CD4-positive, alpha-beta T cell treated with Interleukin-6 for 4 hours (primary cell): Measurements from ENCODE around the gene FBXO31.
"Not testable (repeated sequence)": the region's sequence is repeated elsewhere in the genome, so short reads cannot be mapped to it uniquely, and the experiment has no call there.

ENCODE experiments used
- DNase-seq: peaks from one replicate; pipeline ENCODE4 v3.0.0-alpha.2; 2020; ENCODE audit warnings: mixed read lengths

FBXO31 gene

DNA sequence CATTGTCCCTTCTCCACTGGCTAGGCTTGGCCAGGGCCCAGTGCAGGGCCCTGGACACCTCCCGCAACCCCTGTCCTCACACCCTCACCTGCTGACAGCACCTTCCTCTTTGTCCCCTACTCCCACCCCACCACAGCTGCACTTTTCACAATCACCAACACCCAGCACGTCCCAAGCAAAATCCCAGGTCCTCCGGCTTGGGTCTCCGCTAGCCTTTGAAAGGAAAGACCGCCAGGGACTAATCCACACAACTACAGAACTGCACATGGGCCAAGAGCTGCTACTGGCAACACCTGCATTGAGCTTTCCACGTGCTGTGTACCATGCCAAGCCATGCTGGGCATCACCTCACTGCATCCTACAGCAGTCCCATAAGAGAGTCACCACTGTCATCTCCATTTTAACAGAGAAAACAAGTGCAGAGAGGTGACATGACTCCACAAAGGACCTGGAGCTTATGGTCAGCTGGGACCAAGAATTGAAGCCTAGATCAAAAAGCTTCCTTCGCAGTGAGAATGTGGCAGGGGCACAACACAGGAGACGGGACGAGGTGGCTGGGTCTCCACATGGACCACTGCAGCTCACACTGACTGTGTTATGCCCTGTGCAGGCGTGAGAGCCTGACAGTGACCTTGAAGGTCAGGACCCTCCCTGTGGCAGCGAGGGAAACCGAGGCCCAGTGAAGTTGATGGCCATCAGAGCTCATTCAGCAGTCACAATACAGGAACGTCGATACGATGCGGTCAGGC, 22.5 kb downstream of the FBXO31 start:
- DNase-seq = no peak

DNA sequence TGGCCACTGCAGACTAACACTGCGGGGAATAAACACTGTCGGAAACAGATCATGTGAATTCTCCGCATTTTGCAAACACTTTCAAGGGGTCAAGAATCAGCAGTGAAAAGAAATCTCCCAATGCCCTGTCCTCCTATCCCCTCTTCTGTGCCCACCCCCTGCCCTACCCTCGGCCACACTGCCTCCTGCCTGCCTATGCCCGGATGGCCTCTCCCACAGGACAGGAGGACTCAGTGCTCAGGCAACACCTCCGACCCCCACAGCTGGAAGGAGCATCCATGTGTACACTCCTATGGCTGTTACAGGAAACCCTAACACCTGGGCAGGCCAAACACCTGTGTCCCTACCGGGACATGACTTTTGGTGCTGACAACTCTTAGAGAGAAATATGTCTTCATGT, 24.5 kb downstream of the FBXO31 start:
- no peak for DNase-seq

DNA sequence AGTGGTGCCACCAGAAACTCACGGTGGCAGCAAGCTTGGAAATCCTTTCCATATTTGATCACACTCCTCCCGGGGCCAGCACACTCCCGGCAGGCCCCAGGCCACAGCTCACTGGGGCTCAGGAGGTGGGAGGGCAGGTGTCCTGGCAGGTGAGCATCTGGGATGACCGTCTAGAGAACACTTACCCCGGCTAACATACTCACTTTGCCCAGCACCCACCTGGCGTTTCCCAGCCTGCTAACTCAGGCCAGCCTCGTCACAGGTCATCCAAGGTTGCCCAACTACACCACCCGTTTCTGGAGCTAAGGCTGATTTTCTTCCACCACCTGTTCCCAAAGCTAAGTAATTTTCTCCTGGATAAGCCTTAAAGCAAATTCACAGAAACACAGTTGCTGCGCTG, 24.9 kb downstream of the FBXO31 start:
- no peak for DNase-seq

- DNase-seq = no peak
These were observed 25.3 kb downstream of the FBXO31 start for GRCh38 chr16:87358250-87358649.

DNA sequence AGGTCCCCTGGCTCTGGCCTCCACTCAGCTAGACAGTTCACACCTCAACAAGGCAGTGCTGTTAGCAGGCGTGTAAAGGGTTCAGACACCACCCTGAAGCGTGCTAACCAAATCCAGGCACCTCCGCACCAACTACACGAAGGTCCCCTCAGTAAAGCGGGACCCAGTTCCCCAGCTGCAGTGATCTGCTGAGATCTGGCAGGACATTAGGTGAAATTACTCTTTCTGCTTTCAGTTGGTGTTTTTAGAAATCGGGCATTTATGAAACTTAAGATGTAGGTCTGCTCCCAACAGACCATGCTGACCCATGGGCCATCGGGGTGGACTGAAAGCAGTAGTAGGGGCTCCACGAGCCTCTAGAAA, 27.1 kb downstream of the FBXO31 start:
- no peak for DNase-seq

- no peak for DNase-seq
These were observed 30.0 kb downstream of the FBXO31 start for GRCh38 chr16:87353613-87354012.

GRCh38 chr16:87352818-87353217, 30.8 kb downstream of the FBXO31 start:
- DNase-seq = no peak

DNA sequence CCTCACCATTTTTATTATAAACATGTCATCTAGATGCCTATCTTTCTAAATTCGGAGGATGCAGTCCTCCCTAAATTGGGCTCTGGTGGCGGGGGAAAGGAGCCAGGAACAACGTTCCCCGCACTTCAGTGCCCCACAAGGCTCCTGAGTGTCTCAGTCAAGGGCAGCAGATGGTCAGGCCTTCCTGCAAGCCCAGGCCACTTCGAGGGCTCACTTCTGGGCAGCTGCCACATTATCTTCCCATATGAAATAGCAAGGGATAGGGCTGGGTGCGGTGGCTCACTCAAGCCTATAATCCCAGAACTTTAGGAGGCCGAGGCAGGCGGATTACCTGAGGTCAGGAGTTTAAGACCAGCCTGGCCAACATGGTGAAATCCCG, 32.3 kb downstream of the FBXO31 start:
- no peak for DNase-seq

DNA sequence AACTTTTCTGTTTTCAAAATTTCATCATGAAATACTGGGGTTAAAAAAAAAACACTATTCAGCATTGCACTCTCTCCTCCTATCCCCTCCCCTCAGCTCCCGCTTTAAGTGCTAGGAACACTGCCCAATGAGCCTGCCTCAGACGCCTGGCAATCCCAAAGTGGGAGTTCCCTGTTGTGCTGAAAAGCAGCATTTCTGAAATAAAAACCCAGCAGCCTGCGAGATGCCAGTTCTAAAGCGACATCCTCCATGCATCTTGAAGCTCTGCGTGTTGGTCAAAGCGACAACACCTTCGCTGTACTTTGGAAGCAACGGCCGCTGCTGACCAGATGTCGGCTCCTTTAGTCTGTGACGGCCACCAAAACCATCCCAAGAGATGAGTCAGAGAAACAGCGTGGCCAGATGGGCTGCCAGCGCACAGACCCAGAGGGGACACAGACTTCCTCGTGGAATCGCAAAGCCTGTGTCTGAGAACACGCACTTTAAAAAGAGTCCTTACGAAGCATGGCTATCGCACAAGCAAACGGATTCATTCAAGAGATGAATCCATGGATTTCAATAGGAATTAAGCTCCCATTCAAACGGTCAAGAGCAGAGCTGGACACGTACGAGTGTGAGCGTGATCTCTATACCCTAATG, 32.8 kb downstream of the FBXO31 start:
- no peak for DNase-seq

GRCh38 chr16:87350031-87350430, 33.5 kb downstream of the FBXO31 start:
- no peak for DNase-seq

DNA sequence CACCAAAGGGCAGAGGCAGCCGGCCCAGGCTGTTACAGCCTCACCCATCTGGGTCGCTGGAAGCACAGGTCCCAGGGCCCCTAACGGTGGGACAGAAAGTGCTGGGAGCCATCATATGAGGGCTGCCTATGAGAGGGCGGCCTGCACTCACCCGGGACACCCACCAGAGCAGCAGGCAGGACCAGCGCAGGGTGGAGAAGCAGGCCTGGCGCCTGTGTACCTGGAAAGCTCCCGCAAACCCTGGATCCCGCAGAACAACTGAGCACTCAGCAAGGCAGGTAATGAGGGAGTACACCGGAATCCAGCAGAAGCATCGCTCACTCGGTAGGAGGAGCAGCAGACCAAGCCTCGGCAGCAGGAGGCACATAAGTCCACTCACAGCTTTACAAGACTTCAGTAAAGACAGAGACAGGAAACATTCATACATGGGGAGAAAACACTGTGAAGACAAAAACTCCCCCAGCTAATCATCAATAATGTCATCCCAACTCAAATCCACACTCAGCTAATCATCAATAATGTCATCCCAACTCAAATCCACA, 34.9 kb downstream of the FBXO31 start:
- DNase-seq = no peak

GRCh38 chr16:87347932-87348615, 35.5 kb downstream of the FBXO31 start:
- DNase-seq = no peak

- DNase-seq = no peak
These were observed 37.0 kb downstream of the FBXO31 start for GRCh38 chr16:87346517-87347060.

DNA sequence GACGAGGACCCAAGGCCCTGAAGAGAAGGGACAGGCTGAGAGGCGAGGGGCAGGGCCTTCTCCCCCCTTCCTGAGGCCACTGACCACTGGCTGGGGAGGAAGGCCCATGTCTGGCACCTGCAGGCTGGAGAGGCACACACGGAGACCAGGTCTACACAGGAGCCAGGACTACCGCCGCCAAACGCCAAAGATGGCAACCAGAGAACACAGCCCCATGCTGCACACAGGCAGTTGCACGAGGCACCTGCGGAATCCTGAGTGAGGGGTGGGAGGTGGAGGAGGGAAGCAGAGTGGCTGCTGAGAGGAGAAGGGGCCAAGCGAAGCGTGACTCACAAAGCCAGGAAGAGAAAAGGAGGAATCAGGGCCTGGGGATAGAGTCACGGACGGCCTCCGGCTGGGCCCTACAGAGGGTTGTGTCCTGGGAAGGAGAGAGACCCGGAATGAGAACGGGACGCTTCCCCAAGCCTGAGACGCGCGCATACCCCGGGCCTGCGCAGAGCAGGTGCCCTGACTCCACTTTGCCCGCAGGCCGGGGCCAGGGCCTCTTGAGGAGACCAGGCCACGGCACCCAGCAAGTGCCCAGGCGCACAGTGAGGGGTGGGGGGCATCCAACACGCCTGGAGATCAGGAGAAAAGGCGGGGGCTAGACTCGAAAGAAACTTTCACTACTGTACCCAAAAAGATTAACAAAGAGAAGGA, 37.7 kb downstream of the FBXO31 start:
- DNase-seq = no peak

DNA sequence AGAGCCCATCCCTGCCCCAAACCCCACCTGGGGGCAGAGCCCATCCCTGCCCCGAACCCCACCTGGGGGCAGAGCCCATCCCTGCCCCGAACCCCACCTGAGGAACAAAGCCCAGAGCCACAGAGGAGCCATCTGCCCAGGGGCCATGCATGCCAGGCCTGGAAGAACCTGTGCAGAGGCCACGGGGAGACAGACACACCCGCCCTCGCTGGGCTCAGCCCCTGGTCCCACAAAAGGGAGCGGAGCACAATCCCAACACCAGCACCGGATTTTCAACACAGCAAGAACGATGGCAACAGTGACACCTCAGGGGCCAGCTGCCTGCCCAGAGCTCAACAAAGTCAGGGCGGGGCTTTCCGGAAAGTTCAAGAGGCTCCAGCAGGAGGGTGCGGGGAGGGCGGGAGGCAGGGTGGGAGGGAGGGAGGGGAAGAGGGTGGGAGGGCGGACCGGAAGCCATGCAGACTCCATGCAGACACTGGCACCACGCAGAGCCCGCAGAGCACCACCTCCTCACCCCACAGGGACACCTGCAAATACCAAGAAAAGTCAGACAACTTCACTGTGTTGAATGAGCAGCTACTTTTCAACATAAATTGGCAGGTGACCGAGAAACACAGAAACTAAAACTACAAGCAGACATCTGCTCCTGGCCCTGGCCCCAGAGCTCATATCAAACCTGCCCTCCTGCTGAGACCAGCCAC, 38.5 kb downstream of the FBXO31 start:
- peak; percentile 85 for DNase-seq

DNA sequence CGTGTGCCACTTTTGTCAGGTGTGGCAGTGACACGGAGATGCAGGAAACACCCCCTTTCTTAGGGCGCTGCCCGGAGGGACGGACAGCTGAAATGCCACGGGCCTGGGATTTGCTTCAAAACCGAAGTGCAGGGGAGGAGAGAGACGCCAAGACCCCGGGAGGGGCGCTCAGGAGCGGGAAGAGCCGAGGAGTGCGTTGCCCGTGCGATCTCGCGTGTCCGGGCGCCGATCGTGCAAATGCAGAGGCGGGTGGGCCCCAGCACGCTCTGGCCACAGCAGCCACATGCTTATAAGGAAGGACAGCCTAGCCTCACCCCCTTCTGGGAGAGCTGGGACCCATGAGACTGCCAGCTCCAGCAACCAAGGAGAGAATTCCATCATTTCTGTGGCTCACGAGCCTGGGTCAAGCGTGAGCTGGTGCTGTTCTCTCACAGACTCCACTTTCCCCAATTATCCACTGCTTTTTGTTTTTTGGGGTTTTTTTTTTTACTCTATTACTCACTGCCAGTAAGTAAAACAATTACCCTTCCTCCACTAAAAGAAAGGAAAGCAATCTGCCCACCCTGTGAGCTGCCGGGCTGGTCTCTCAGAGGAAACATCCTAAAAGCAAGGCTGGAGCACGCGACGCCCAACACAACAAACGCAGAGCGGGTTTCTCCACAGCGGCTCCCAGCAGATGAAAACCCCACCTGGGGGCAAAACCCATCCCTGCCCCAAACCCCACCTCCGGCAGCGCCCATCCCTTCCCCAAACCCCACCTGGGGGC, 39.2 kb downstream of the FBXO31 start:
- peak; percentile 43 for DNase-seq

GRCh38 chr16:87343753-87344050, 39.9 kb downstream of the FBXO31 start:
- DNase-seq = no peak

DNA sequence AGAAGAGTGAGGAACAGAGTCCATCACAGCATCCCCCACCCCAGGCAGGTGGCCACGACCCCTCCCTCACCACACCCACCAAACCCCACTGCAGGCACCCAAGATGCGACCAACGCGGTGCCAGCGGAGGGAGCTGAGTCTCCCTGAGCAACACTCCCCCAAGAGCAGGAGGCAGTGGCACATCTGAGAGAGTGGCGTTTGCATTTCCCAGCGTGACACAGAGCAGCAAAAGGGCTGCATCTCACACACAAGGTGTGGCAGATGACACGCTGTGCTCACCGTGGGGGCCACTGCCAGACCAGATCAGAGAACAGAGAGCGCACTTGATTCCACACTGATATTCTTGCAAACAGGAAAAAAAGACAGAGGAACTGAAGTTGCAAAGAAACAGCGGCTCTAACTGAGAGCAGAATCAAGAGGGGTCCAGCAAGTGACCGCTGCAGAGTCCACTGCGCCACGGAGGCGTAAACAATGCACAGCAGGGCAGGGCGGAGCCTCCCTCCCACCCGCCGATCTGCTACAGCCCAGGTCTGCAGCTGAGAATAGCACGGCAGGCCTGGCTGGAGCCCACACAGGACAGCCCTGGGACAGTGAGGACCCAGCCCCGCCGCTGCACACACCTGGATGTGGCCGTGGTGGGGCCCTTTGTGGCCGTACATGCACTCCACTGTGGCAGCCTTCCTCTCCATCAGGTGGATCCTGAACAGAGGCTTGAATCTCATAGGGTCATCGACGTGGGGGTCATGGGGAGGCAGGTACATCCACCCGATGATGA, 40.4 kb downstream of the FBXO31 start:
- DNase-seq = no peak

GRCh38 chr16:87342504-87342903, 41.1 kb downstream of the FBXO31 start:
- DNase-seq = no peak

- no peak for DNase-seq
These were observed 43.4 kb downstream of the FBXO31 start for GRCh38 chr16:87340198-87340597.

- not testable (repeated sequence) for DNase-seq
These were observed 43.9 kb downstream of the FBXO31 start for GRCh38 chr16:87339724-87340105.
